IPS-NIHi11 (cell line): ENCODE data around the gene SLC25A31.

Source experiments
- DNase-seq: peaks from one replicate; pipeline ENCODE4 v3.0.0; 2012; ENCODE audit warnings: mixed read lengths, low spot score

Gene SLC25A31

GRCh38 chr4:127777487-127777886 lies 47.3 kb downstream of the SLC25A31 start:
- no peak for DNase-seq

GRCh38 chr4:127778102-127778501 lies 47.9 kb downstream of the SLC25A31 start:
- no peak for DNase-seq

GRCh38 chr4:127780598-127780997 lies 50.4 kb downstream of the SLC25A31 start:
- DNase-seq = no peak

- peak; percentile 68 for DNase-seq
Observed at GRCh38 chr4:127781300-127782024, 51.3 kb downstream of the SLC25A31 start.

GRCh38 chr4:127782025-127782274 lies 51.8 kb downstream of the SLC25A31 start:
- peak; percentile 97 for DNase-seq

GRCh38 chr4:127782275-127783025 lies 52.2 kb downstream of the SLC25A31 start, which contains the start of gene HSPA4L:
HSPA4L (plus strand) TSS chr4:127782322; CDS start chr4:127782551, 229 bp downstream.
- peak; percentile 60 for DNase-seq

GRCh38 chr4:127783026-127783769 lies 53.0 kb downstream of the SLC25A31 start:
- DNase-seq = peak; percentile 61

- DNase-seq = no peak
Observed at GRCh38 chr4:127783955-127784770, 54.0 kb downstream of the SLC25A31 start.

- peak; percentile 32 for DNase-seq
Observed at GRCh38 chr4:127788517-127788916, 58.3 kb downstream of the SLC25A31 start.

- DNase-seq = no peak
Observed at GRCh38 chr4:127791391-127791790, 61.2 kb downstream of the SLC25A31 start.

GRCh38 chr4:127793528-127793927 lies 63.3 kb downstream of the SLC25A31 start:
- no peak for DNase-seq

- no peak for DNase-seq
Observed at GRCh38 chr4:127799711-127800110, 69.5 kb downstream of the SLC25A31 start.

- no peak for DNase-seq
Observed at GRCh38 chr4:127809173-127809800, 79.1 kb downstream of the SLC25A31 start.

GRCh38 chr4:127810551-127810950 lies 80.4 kb downstream of the SLC25A31 start:
- no peak for DNase-seq

- DNase-seq = no peak
Observed at GRCh38 chr4:127822430-127822829, 92.2 kb downstream of the SLC25A31 start.
